ENCODE results near the gene OXSR1. TPM values are rescaled to one million over a fixed set of nuclear protein-coding genes. Genes with fewer than 3 reads are reported as not detected.

Gene OXSR1
- total and polyA plus RNA-seq, 2 experiments from 2014 or later, result 16.0 to 41.1 TPM

DNA sequence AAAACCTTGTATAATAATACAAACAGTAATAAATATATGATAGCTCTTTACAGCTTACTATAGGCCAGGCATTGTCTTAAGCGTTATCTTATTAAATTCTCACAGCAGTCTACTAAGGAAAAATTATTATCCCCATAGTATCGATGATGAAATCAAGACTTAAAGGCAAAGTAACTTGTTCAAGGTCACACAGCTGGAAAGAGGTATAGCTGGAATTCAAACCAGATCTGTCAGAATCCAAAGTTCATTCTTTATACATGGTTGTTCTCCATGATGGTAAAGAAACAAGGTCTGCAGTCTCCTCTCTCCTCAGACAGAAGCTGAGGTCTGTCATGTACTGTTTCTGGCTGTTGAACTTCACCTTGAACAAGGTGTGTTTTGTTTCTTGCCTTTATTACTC, 84.9 kb downstream of the OXSR1 start (continued):
- TF ChIP-seq REST (IDR thresholded peaks at IDR 0.05; ENCODE audit: unreplicated experiment), result no peak
- no peak for TF ChIP-seq JUNB (IDR thresholded peaks at IDR 0.05; ENCODE audit: unreplicated experiment)
- no peak for TF ChIP-seq NANOG (IDR thresholded peaks at IDR 0.05; ENCODE audit: borderline replicate concordance)
- TF ChIP-seq STAT1 (IDR thresholded peaks at IDR 0.05; ENCODE audit: unreplicated experiment), result no peak

DNA sequence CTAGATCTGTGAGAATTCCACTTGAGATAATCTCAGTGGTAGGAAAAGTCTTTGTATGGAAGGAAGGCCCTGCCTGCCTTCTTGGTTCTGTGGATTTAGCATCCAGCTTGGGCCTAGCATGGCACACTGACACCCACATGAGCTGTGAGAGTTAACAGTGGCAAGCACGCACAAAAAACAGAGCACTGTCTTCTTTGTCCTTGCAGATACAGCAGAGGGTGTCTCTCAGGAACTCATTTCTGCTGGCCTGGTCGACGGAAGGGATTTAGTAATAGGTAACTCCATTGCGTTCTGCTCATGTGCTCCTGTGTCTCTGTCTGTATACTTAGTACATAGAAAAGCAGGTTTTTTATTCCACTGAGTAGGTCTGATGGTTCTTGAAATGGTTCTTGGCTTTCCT, 85.9 kb downstream of the OXSR1 start:
- ATAC-seq (no peak), DNase-seq (ENCODE audit: low spot score) (no peak)
- Histone ChIP-seq H4K20me1 (replicated peaks; ENCODE audit: insufficient read depth) (peaks cover 8% of the 10 kb centered on the region; the same call in 1 of the 2 replicates), H3K4me2 (no peak overlapping the region), H2AFZ (no peak overlapping the region), H3K36me3 (ENCODE audit: insufficient read depth) (peaks cover 32% of the 10 kb centered on the region), H3K4me3 (no peak overlapping the region), H3K27ac (ENCODE audit: low read depth) (no peak overlapping the region), H3F3A (replicated peaks; ENCODE audit: low read depth) (no peaks in the 10 kb centered on the region), H3K9me2 (ENCODE audit: insufficient read depth) (no peaks in the 10 kb centered on the region), H3K4me1 (ENCODE audit: insufficient read depth) (no peaks in the 10 kb centered on the region), H3K27me3 (ENCODE audit: insufficient read depth) (no peaks in the 10 kb centered on the region), H3K79me2 (replicated peaks; ENCODE audit: insufficient read depth) (no peaks in the 10 kb centered on the region)
- no peaks in the 10 kb centered on the region for H3K9me3 Mint-ChIP-seq
- no peaks in the 10 kb centered on the region for H3K4me1 Mint-ChIP-seq
- H3K36me3 Mint-ChIP-seq (ENCODE audit: low read depth), result peaks cover 45% of the 10 kb centered on the region
- H3K27me3 Mint-ChIP-seq (ENCODE audit: insufficient read depth, low read depth, poor library complexity), result no peaks in the 10 kb centered on the region
- H3K4me3 Mint-ChIP-seq, result no peak overlapping the region
- H3K27ac Mint-ChIP-seq, result no peak overlapping the region
- TF ChIP-seq, protein P1, sequence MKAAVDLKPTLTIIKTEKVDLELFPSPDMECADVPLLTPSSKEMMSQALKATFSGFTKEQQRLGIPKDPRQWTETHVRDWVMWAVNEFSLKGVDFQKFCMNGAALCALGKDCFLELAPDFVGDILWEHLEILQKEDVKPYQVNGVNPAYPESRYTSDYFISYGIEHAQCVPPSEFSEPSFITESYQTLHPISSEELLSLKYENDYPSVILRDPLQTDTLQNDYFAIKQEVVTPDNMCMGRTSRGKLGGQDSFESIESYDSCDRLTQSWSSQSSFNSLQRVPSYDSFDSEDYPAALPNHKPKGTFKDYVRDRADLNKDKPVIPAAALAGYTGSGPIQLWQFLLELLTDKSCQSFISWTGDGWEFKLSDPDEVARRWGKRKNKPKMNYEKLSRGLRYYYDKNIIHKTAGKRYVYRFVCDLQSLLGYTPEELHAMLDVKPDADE (IDR thresholded peaks at IDR 0.05), result no peak
- TF ChIP-seq ZNF331 (CRISPR knock-in tag; IDR thresholded peaks at IDR 0.05; ENCODE audit: low read depth) (no peak), STAT1 (IDR thresholded peaks at IDR 0.05; ENCODE audit: unreplicated experiment) (no peak), POLR2AphosphoS5 (IDR thresholded peaks at IDR 0.05; ENCODE audit: low read depth) (no peak), ZNF114 (CRISPR knock-in tag; IDR thresholded peaks at IDR 0.05) (no peak), EZH2phosphoT487 (IDR thresholded peaks at IDR 0.05; ENCODE audit: unreplicated experiment) (no peak), NANOG (IDR thresholded peaks at IDR 0.05; ENCODE audit: borderline replicate concordance) (no peak), CTCF (conservative IDR thresholded peaks at IDR 0.05; ENCODE audit: low read depth in 2 of 2) (no peak), JUNB (IDR thresholded peaks at IDR 0.05; ENCODE audit: unreplicated experiment) (no peak), ZNF462 (CRISPR knock-in tag; IDR thresholded peaks at IDR 0.05) (no peak), CREB1 (CRISPR knock-in tag; IDR thresholded peaks at IDR 0.05; ENCODE audit: low read depth) (no peak), EZH2 (IDR thresholded peaks at IDR 0.05; ENCODE audit: low read depth, unreplicated experiment) (no peak)
